ENCODE measurements around the gene CPD.

- TF ChIP-seq POLR2AphosphoS5 (IDR thresholded peaks at IDR 0.05; ENCODE audit: borderline replicate concordance, low read depth, low read length) (no peak), EZH2 (IDR thresholded peaks at IDR 0.05) (no peak), FOXP2 (optimal IDR thresholded peaks at IDR 0.05; ENCODE audit: control extremely low read depth, extremely low read length, insufficient read depth) (no peak)
Measured at GRCh38 chr17:30429155-30429554, 50.4 kb downstream of the CPD start.

Measured in SK-N-MC (cell line).